ENCODE results near the gene TECTB. TPM values are rescaled to one million over a fixed set of nuclear protein-coding genes. Genes with fewer than 3 reads are reported as not detected.
"Not testable (repeated sequence)": the region's sequence is repeated elsewhere in the genome, so short reads cannot be mapped to it uniquely, and the experiment has no call there.

The TECTB gene
- total and polyA plus RNA-seq, 9 of the 15 experiments (the other 6 are each of a cell fraction or from before 2014, with no cell fraction given): not detected

- TF ChIP-seq PURB (CRISPR knock-in tag; IDR thresholded peaks at IDR 0.05; ENCODE audit: low read depth): no peak
- TF ChIP-seq RBBP5 (IDR thresholded peaks at IDR 0.05; ENCODE audit: borderline replicate concordance, insufficient read depth, low read length, poor library complexity, severe bottlenecking): no peak
- ChIA-PET CTCF (ENCODE audit: low intra/inter-chr PET ratio) (no interaction called here), POLR2A (no interaction called here)
- H3K9me1 ChIP-seq (ENCODE audit: control insufficient read depth, insufficient read depth, low read length): no peaks in the 10 kb centered on the region
- in situ Hi-C loops (cut with MboI): no loop called here
- no peaks in the 10 kb centered on the region for H3K9me3 ChIP-seq (replicated peaks; ENCODE audit: control insufficient read depth, insufficient read depth, low read depth, low read length)
- ATAC-seq (no peak), FAIRE-seq (no peak), DNase-seq (ENCODE audit: extremely low read depth in 1 of 4, low spot score in 3 of 4) (no peak)
- no peaks in the 10 kb centered on the region for H3K27me3 ChIP-seq (ENCODE audit: control insufficient read depth in 2 of 2, insufficient read depth in 2 of 2, low read length in 2 of 2)
- no peaks in the 10 kb centered on the region for H3K79me2 ChIP-seq (ENCODE audit: control insufficient read depth, insufficient read depth, low read length)
- no peak overlapping the region for H2AFZ ChIP-seq (ENCODE audit: low read depth, low read length)
- H3K4me1 ChIP-seq (replicated peaks in 1 of 2; ENCODE audit: control insufficient read depth in 2 of 2, insufficient read depth in 2 of 2, low read length in 2 of 2): no peaks in the 10 kb centered on the region
- H3K4me2 ChIP-seq (ENCODE audit: insufficient read depth, low read length): no peak overlapping the region
- no peak overlapping the region for H3K9ac ChIP-seq (ENCODE audit: insufficient read depth in 1 of 2, low read depth in 2 of 2, low read length in 2 of 2)
- H3K4me3 ChIP-seq: no peak overlapping the region
- no TSS peak for BruUV-seq (replicated peaks)
- H3K36me3 ChIP-seq (ENCODE audit: control insufficient read depth, insufficient read depth, low read length): no peaks in the 10 kb centered on the region
- no peaks in the 10 kb centered on the region for H4K20me1 ChIP-seq (replicated peaks; ENCODE audit: control insufficient read depth, insufficient read depth, low read length)
- H3K27ac ChIP-seq (ENCODE audit: extremely low read depth, low read depth, low read length): no peak overlapping the region
- intact Hi-C loops (cut with micrococcal nuclease): no loop called here
- WGBS (ENCODE audit: insufficient coverage, low coverage, missing lambda C conversion rate): 0% methylated on average over 1 of the region's 2 CpGs
Observed at GRCh38 chr10:112250555-112250954, 32.6 kb upstream of the TECTB start.

GRCh38 chr10:112251238-112251637 is 32.0 kb upstream of the TECTB start:
- H3K4me1 ChIP-seq (replicated peaks in 1 of 2; ENCODE audit: control insufficient read depth in 2 of 2, insufficient read depth in 2 of 2, low read length in 2 of 2); H3K4me3 ChIP-seq; H4K20me1 ChIP-seq (replicated peaks; ENCODE audit: control insufficient read depth, insufficient read depth, low read length); CTCF ChIA-PET (ENCODE audit: low intra/inter-chr PET ratio); H3K9me3 ChIP-seq (replicated peaks; ENCODE audit: control insufficient read depth, insufficient read depth, low read depth, low read length); BruUV-seq (replicated peaks); H3K9me1 ChIP-seq (ENCODE audit: control insufficient read depth, insufficient read depth, low read length); H3K27ac ChIP-seq (ENCODE audit: extremely low read depth, low read depth, low read length); H3K27me3 ChIP-seq (ENCODE audit: control insufficient read depth in 2 of 2, insufficient read depth in 2 of 2, low read length in 2 of 2); H3K79me2 ChIP-seq (ENCODE audit: control insufficient read depth, insufficient read depth, low read length); H2AFZ ChIP-seq (ENCODE audit: low read depth, low read length); intact Hi-C loops (cut with micrococcal nuclease); H3K36me3 ChIP-seq (ENCODE audit: control insufficient read depth, insufficient read depth, low read length); in situ Hi-C loops (cut with MboI); H3K4me2 ChIP-seq (ENCODE audit: insufficient read depth, low read length); H3K9ac ChIP-seq (ENCODE audit: insufficient read depth in 1 of 2, low read depth in 2 of 2, low read length in 2 of 2); POLR2A ChIA-PET; FAIRE-seq; ATAC-seq: not testable (repeated sequence)
- DNase-seq (ENCODE audit: extremely low read depth in 1 of 4, low spot score in 3 of 4): peak in 1 of 4 experiments; percentile 15
- WGBS (ENCODE audit: insufficient coverage, low coverage, missing lambda C conversion rate): 0% methylated on average over 4 of the region's 9 CpGs
